ENCODE results near the gene BRF1. TPM values are rescaled to one million over a fixed set of nuclear protein-coding genes. Genes with fewer than 3 reads are reported as not detected.

The BRF1 gene
- total RNA-seq, 1 experiment from 2014 or later, result 41.2 TPM

DNA sequence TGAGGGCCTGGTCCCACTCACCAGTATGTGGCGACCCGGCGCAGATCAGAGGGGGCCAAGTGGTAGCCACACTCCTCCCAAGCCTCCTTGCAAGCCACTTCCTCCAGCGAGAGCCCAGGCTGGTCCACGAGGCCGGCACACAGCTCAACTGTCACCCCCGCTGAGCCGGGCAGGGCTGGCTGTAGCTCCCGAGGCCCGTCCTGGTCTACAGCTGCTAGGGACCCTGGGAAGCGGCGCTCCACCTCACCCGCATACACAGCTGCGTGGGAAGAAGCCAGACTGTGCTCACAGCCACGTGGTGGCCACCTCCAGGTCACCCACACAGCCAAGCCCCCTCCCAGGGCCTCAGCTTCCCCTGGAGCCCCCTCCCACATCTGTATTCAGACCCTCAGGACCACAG lies 124.3 kb downstream of the BRF1 start:
- intact Hi-C loops (cut with micrococcal nuclease), result no loop called here
- H3K9me2 ChIP-seq (ENCODE audit: insufficient read depth), result no peaks in the 10 kb centered on the region
- H3K4me1 ChIP-seq (ENCODE audit: control insufficient read depth in 1 of 2, insufficient read depth in 2 of 2, low read length in 2 of 2), result peaks cover 13 to 32% of the 10 kb centered on the region in 2 experiments
- ChIA-PET CTCF (no interaction called here), POLR2A (no interaction called here), RAD21 (ENCODE audit: low non-redundant PET in 1 of 2, low total read pairs in 2 of 2, uncharacterized antibody in 2 of 2, unreplicated experiment in 2 of 2) (no interaction called here)
- H3K4me2 ChIP-seq (ENCODE audit: low read length), result peak overlapping the region; percentile 48; the same call in 1 of the 2 replicates
- H3K4me3 ChIP-seq (replicated peaks in 1 of 2; ENCODE audit: low read depth in 1 of 2, low read length in 2 of 2), result no peak overlapping the region
- DNase-seq (ENCODE audit: low read depth, low spot score) (no peak), ATAC-seq (no peak)
- H2AFZ ChIP-seq (ENCODE audit: low read depth, low read length, poor library complexity, severe bottlenecking), result no peak overlapping the region
- BruUV-seq (replicated peaks), result no TSS peak
- H3K27me3 ChIP-seq (ENCODE audit: insufficient read depth, low read length), result no peaks in the 10 kb centered on the region
- H3K27ac ChIP-seq (ENCODE audit: low read depth, low read length), result no peak overlapping the region; the same call in 1 of the 2 replicates
- no peaks in the 10 kb centered on the region for H3K36me3 ChIP-seq (ENCODE audit: control insufficient read depth in 1 of 2, insufficient read depth in 2 of 2, low read length in 2 of 2)
- H3K79me2 ChIP-seq (ENCODE audit: insufficient read depth, low read length), result no peaks in the 10 kb centered on the region
- TF ChIP-seq, protein P1, sequence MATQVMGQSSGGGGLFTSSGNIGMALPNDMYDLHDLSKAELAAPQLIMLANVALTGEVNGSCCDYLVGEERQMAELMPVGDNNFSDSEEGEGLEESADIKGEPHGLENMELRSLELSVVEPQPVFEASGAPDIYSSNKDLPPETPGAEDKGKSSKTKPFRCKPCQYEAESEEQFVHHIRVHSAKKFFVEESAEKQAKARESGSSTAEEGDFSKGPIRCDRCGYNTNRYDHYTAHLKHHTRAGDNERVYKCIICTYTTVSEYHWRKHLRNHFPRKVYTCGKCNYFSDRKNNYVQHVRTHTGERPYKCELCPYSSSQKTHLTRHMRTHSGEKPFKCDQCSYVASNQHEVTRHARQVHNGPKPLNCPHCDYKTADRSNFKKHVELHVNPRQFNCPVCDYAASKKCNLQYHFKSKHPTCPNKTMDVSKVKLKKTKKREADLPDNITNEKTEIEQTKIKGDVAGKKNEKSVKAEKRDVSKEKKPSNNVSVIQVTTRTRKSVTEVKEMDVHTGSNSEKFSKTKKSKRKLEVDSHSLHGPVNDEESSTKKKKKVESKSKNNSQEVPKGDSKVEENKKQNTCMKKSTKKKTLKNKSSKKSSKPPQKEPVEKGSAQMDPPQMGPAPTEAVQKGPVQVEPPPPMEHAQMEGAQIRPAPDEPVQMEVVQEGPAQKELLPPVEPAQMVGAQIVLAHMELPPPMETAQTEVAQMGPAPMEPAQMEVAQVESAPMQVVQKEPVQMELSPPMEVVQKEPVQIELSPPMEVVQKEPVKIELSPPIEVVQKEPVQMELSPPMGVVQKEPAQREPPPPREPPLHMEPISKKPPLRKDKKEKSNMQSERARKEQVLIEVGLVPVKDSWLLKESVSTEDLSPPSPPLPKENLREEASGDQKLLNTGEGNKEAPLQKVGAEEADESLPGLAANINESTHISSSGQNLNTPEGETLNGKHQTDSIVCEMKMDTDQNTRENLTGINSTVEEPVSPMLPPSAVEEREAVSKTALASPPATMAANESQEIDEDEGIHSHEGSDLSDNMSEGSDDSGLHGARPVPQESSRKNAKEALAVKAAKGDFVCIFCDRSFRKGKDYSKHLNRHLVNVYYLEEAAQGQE (IDR thresholded peaks at IDR 0.05; ENCODE audit: low read depth), result no peak
- TF ChIP-seq RAD21 (IDR thresholded peaks at IDR 0.05; ENCODE audit: low read depth) (no peak), CBX3 (IDR thresholded peaks at IDR 0.05; ENCODE audit: low read depth) (no peak), ELF1 (IDR thresholded peaks at IDR 0.05; ENCODE audit: borderline replicate concordance, low read depth) (no peak), EGR1 (IDR thresholded peaks at IDR 0.05; ENCODE audit: low read depth) (no peak), POLR2A (IDR thresholded peaks at IDR 0.05; ENCODE audit: borderline replicate concordance, extremely low read depth, insufficient read depth, insufficient read length) (no peak), ZNF274 (IDR thresholded peaks at IDR 0.05; ENCODE audit: low read depth, low read length) (no peak), SIN3A (IDR thresholded peaks at IDR 0.05; ENCODE audit: low read depth) (no peak), YY1 (IDR thresholded peaks at IDR 0.05; ENCODE audit: extremely low read depth, insufficient replicate concordance, low read depth, low read length) (no peak), EZH2phosphoT487 (IDR thresholded peaks at IDR 0.05; ENCODE audit: borderline replicate concordance) (no peak), EZH2 (IDR thresholded peaks at IDR 0.05) (no peak), POLR2AphosphoS5 (IDR thresholded peaks at IDR 0.05; ENCODE audit: low read depth, low read length) (no peak)
- TF ChIP-seq, protein P2, sequence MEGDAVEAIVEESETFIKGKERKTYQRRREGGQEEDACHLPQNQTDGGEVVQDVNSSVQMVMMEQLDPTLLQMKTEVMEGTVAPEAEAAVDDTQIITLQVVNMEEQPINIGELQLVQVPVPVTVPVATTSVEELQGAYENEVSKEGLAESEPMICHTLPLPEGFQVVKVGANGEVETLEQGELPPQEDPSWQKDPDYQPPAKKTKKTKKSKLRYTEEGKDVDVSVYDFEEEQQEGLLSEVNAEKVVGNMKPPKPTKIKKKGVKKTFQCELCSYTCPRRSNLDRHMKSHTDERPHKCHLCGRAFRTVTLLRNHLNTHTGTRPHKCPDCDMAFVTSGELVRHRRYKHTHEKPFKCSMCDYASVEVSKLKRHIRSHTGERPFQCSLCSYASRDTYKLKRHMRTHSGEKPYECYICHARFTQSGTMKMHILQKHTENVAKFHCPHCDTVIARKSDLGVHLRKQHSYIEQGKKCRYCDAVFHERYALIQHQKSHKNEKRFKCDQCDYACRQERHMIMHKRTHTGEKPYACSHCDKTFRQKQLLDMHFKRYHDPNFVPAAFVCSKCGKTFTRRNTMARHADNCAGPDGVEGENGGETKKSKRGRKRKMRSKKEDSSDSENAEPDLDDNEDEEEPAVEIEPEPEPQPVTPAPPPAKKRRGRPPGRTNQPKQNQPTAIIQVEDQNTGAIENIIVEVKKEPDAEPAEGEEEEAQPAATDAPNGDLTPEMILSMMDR (IDR thresholded peaks at IDR 0.05 in 2 of 3, conservative IDR thresholded peaks at IDR 0.05 in 1 of 3; ENCODE audit: borderline replicate concordance in 1 of 3, insufficient read depth in 1 of 3, low read depth in 2 of 3, low read length in 2 of 3), result no peak
- TF ChIP-seq, protein P3, sequence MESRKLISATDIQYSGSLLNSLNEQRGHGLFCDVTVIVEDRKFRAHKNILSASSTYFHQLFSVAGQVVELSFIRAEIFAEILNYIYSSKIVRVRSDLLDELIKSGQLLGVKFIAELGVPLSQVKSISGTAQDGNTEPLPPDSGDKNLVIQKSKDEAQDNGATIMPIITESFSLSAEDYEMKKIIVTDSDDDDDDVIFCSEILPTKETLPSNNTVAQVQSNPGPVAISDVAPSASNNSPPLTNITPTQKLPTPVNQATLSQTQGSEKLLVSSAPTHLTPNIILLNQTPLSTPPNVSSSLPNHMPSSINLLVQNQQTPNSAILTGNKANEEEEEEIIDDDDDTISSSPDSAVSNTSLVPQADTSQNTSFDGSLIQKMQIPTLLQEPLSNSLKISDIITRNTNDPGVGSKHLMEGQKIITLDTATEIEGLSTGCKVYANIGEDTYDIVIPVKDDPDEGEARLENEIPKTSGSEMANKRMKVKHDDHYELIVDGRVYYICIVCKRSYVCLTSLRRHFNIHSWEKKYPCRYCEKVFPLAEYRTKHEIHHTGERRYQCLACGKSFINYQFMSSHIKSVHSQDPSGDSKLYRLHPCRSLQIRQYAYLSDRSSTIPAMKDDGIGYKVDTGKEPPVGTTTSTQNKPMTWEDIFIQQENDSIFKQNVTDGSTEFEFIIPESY (IDR thresholded peaks at IDR 0.05; ENCODE audit: extremely low read depth, insufficient replicate concordance, low read length), result no peak
- H4K20me1 ChIP-seq (ENCODE audit: insufficient read depth), result no peaks in the 10 kb centered on the region
- no peak overlapping the region for H3K9ac ChIP-seq (ENCODE audit: low read length)
- H3K9me3 ChIP-seq (ENCODE audit: control insufficient read depth in 1 of 2, insufficient read depth in 1 of 2, low read depth in 1 of 2, low read length in 2 of 2), result no peaks in the 10 kb centered on the region

Measured in HCT116 (cell line).